GM12865 (cell line): ENCODE measurements around the gene ASPM.
A peak's percentile ranks its signal among the peaks of the same experiment; 100 is the strongest.

ENCODE experiments used
- DNase-seq: peaks from one replicate; pipeline ENCODE4 v3.0.0; 2010; ENCODE audit warnings: low read depth
- H3K4me3 ChIP-seq: 2 replicates; pipeline ENCODE4 v1.5.1; 2011; ENCODE audit warnings: mild to moderate bottlenecking, low read depth, low read length, control low read depth
- CTCF ChIP-seq: IDR thresholded peaks from 2 replicates; pipeline ENCODE4 v1.5.1; 2011; ENCODE audit warnings: low read length, control low read depth, low read depth, inconsistent platforms; ENCODE audit not compliant: insufficient read depth; ENCODE audit errors: missing control alignments

Gene ASPM

GRCh38 chr1:197146101-197147095 is at the start of gene ASPM:
ASPM (minus strand) TSS chr1:197146669; CDS start chr1:197146437, 232 bp downstream.
- TF ChIP-seq CTCF = no peak

GRCh38 chr1:197195100-197195499 is 48.6 kb upstream of the ASPM start:
- no peak overlapping the region for H3K4me3 ChIP-seq
- no peak for TF ChIP-seq CTCF
- no peak for DNase-seq

More at GRCh38 chr1:197146101-197147095, at the start of gene ASPM:
- DNase-seq = peak; percentile 96
- H3K4me3 ChIP-seq = peak within 1 kb of the TSS; percentile 99

GRCh38 chr1:197184190-197184589 is 37.7 kb upstream of the ASPM start:
- DNase-seq = no peak
- H3K4me3 ChIP-seq = no peak overlapping the region
- TF ChIP-seq CTCF = no peak

GRCh38 chr1:197183195-197183748 is 36.8 kb upstream of the ASPM start:
- H3K4me3 ChIP-seq = no peak overlapping the region
- no peak for DNase-seq
- no peak for TF ChIP-seq CTCF

GRCh38 chr1:197182716-197183115 is 36.2 kb upstream of the ASPM start:
- no peak overlapping the region for H3K4me3 ChIP-seq
- no peak for DNase-seq
- TF ChIP-seq CTCF = no peak

- peak; percentile 28 for DNase-seq
- TF ChIP-seq CTCF = no peak
- no peak overlapping the region for H3K4me3 ChIP-seq
Observed at GRCh38 chr1:197181982-197182381, 35.5 kb upstream of the ASPM start.
